ENCODE data around the gene E2F4.
A peak's percentile ranks its signal among the peaks of the same experiment; 100 is the strongest.

E2F4 gene

GRCh38 chr16:67238806-67239470, 47.0 kb downstream of the E2F4 start:
- DNase-seq = no peak

- no peak for DNase-seq
These were observed 48.6 kb downstream of the E2F4 start for GRCh38 chr16:67240506-67240905.

GRCh38 chr16:67241008-67241900, 49.3 kb downstream of the E2F4 start:
- no peak for DNase-seq

GRCh38 chr16:67242138-67242730, 50.3 kb downstream of the E2F4 start:
- no peak for DNase-seq

GRCh38 chr16:67243481-67243880, 51.5 kb downstream of the E2F4 start:
- DNase-seq = no peak

GRCh38 chr16:67244387-67245185, 52.6 kb downstream of the E2F4 start:
- peak; percentile 87 for DNase-seq

GRCh38 chr16:67245186-67245585, 53.2 kb downstream of the E2F4 start:
- DNase-seq = no peak

- DNase-seq = no peak
These were observed 53.7 kb downstream of the E2F4 start for GRCh38 chr16:67245674-67246080.

GRCh38 chr16:67246081-67246755, 54.3 kb downstream of the E2F4 start:
- DNase-seq = peak; percentile 81

GRCh38 chr16:67246756-67247191, 54.8 kb downstream of the E2F4 start:
- DNase-seq = peak; percentile 81

GRCh38 chr16:67247192-67248072, 55.5 kb downstream of the E2F4 start, which contains the start of gene FHOD1:
Gene FHOD1, minus strand, starts transcription at chr16:67247481. Its CDS starts 71 bp downstream, at chr16:67247410.
- peak; percentile 100 for DNase-seq

GRCh38 chr16:67248073-67248400, 56.1 kb downstream of the E2F4 start:
- DNase-seq = no peak
